ENCODE data around the gene CYP1B1. TPM values are rescaled to one million over a fixed set of nuclear protein-coding genes. Genes with fewer than 3 reads are reported as not detected.

The CYP1B1 gene
- total and polyA plus RNA-seq, 2 of the 4 experiments (the other 2 are of a cell fraction): 0.65 to 1.1 TPM

GRCh38 chr2:38109732-38110181, 33.8 kb upstream of the CYP1B1 start:
- H3K23ac ChIP-seq (ENCODE audit: low read depth, low read length): no peak overlapping the region
- H3K9me1 ChIP-seq (ENCODE audit: insufficient read depth, low read length): peaks cover 2% of the 10 kb centered on the region; the same call in 1 of the 2 replicates
- H3K79me1 ChIP-seq (ENCODE audit: low read depth in 1 of 2, low read length in 2 of 2): no peaks in the 10 kb centered on the region
- H2AK9ac ChIP-seq (replicated peaks; ENCODE audit: low read depth, low read length, poor library complexity): no peak overlapping the region
- no peak overlapping the region for H4K8ac ChIP-seq (ENCODE audit: low read depth in 2 of 2, low read length in 2 of 2)
- H4K91ac ChIP-seq (ENCODE audit: insufficient read depth, low read depth, low read length): no peak overlapping the region
- H3K18ac ChIP-seq (ENCODE audit: low read depth, low read length): no peak overlapping the region
- H4K20me1 ChIP-seq (ENCODE audit: insufficient read depth, low read length): no peaks in the 10 kb centered on the region
- H3K27me3 ChIP-seq (ENCODE audit: control insufficient read depth, insufficient read depth, low read length): peaks cover 11% of the 10 kb centered on the region; the same call in 1 of the 2 replicates
- no peak overlapping the region for H2BK120ac ChIP-seq (ENCODE audit: low read depth, low read length)
- no peak overlapping the region for H2AFZ ChIP-seq (replicated peaks; ENCODE audit: low read length, poor library complexity)
- peaks cover 7% of the 10 kb centered on the region for H3K4me1 ChIP-seq (ENCODE audit: control insufficient read depth, insufficient read depth, low read length)
- H2AK5ac ChIP-seq (ENCODE audit: low read depth, low read length): no peak overlapping the region
- no peak overlapping the region for H3K27ac ChIP-seq (ENCODE audit: insufficient read depth, low read length)
- H4K5ac ChIP-seq (ENCODE audit: low read depth, low read length): no peak overlapping the region
- no peak overlapping the region for H3K56ac ChIP-seq (ENCODE audit: extremely low read depth, insufficient read depth, low read length)
- peak overlapping the region; percentile 36; the same call in 1 of the 2 replicates for H3K4ac ChIP-seq (ENCODE audit: low read depth, low read length)
- CTCF ChIA-PET: interaction anchor here (0.7 kb wide), 1 partner anchor 138 kb away, joined by 3 read pairs; no protein-coding TSS in a partner anchor
- TF ChIP-seq, protein P1, sequence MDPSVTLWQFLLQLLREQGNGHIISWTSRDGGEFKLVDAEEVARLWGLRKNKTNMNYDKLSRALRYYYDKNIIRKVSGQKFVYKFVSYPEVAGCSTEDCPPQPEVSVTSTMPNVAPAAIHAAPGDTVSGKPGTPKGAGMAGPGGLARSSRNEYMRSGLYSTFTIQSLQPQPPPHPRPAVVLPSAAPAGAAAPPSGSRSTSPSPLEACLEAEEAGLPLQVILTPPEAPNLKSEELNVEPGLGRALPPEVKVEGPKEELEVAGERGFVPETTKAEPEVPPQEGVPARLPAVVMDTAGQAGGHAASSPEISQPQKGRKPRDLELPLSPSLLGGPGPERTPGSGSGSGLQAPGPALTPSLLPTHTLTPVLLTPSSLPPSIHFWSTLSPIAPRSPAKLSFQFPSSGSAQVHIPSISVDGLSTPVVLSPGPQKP (IDR thresholded peaks at IDR 0.05; ENCODE audit: borderline replicate concordance, low read depth, low read length): no peak
- TF ChIP-seq RCOR1 (IDR thresholded peaks at IDR 0.05; ENCODE audit: insufficient replicate concordance, low read length) (no peak), SMC3 (IDR thresholded peaks at IDR 0.05; ENCODE audit: low read depth, low read length) (no peak), RAD21 (IDR thresholded peaks at IDR 0.05; ENCODE audit: low read length) (no peak), FOS (IDR thresholded peaks at IDR 0.05; ENCODE audit: low read depth, low read length) (no peak), USF2 (IDR thresholded peaks at IDR 0.05; ENCODE audit: low read depth, low read length) (no peak), POLR2A (IDR thresholded peaks at IDR 0.05; ENCODE audit: low read depth, low read length) (no peak)
- TF ChIP-seq, protein P2, sequence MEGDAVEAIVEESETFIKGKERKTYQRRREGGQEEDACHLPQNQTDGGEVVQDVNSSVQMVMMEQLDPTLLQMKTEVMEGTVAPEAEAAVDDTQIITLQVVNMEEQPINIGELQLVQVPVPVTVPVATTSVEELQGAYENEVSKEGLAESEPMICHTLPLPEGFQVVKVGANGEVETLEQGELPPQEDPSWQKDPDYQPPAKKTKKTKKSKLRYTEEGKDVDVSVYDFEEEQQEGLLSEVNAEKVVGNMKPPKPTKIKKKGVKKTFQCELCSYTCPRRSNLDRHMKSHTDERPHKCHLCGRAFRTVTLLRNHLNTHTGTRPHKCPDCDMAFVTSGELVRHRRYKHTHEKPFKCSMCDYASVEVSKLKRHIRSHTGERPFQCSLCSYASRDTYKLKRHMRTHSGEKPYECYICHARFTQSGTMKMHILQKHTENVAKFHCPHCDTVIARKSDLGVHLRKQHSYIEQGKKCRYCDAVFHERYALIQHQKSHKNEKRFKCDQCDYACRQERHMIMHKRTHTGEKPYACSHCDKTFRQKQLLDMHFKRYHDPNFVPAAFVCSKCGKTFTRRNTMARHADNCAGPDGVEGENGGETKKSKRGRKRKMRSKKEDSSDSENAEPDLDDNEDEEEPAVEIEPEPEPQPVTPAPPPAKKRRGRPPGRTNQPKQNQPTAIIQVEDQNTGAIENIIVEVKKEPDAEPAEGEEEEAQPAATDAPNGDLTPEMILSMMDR (conservative IDR thresholded peaks at IDR 0.05; ENCODE audit: low read depth, low read length): no peak
- H3K4me2 ChIP-seq (ENCODE audit: low read depth, low read length): no peak overlapping the region
- no peaks in the 10 kb centered on the region for H3K36me3 ChIP-seq (ENCODE audit: control insufficient read depth, insufficient read depth, low read length)
- H3K14ac ChIP-seq (replicated peaks; ENCODE audit: low read depth, low read length): no peak overlapping the region
- no peaks in the 10 kb centered on the region for H3K9me3 ChIP-seq (ENCODE audit: control insufficient read depth, insufficient read depth, low read length)
- intact Hi-C loops (cut with micrococcal nuclease): no loop called here
- no CpG with 5 or more reads among the region's 4 CpGs for WGBS, 2 experiments (ENCODE audit: extremely low coverage in 2 of 2, insufficient read length in 1 of 2)
- in situ Hi-C loops (cut with MboI; ENCODE audit: low sequenced_read_pairs): no loop called here
- POLR2A ChIA-PET (ENCODE audit: unreplicated experiment): no interaction called here
- DNase-seq (no peak), ATAC-seq (ENCODE audit: low read depth) (no peak)
- no peak overlapping the region for H3K9ac ChIP-seq (ENCODE audit: low read depth, low read length)
- H2BK5ac ChIP-seq (ENCODE audit: low read depth, low read length, poor library complexity, severe bottlenecking): no peak overlapping the region
- no peak overlapping the region for H2BK15ac ChIP-seq (ENCODE audit: low read depth, low read length)
- H2BK20ac ChIP-seq (ENCODE audit: low read depth, low read length): peak overlapping the region; percentile 33; the same call in 1 of the 2 replicates
- no TSS peak for BruUV-seq (replicated peaks)
- H3K4me3 ChIP-seq (ENCODE audit: insufficient read depth, low read depth, low read length): no peak overlapping the region
- dilution Hi-C loops (cut with HindIII; ENCODE audit: low sequenced_read_pairs, unreplicated experiment): no loop called here

Measured in IMR-90 (cell line).